GM12875 (cell line): ENCODE data around the gene SORD.

ENCODE experiments used
- H3K4me3 ChIP-seq: one replicate; pipeline ENCODE4 v1.5.1; 2011; ENCODE audit warnings: low read depth, low read length, control low read depth
- CTCF ChIP-seq: IDR thresholded peaks from 2 replicates; pipeline ENCODE4 v1.5.1; 2011; ENCODE audit warnings: low read depth, mild to moderate bottlenecking, control low read depth, inconsistent platforms, low read length, moderate library complexity, borderline replicate concordance; ENCODE audit not compliant: insufficient read depth

Gene SORD

DNA sequence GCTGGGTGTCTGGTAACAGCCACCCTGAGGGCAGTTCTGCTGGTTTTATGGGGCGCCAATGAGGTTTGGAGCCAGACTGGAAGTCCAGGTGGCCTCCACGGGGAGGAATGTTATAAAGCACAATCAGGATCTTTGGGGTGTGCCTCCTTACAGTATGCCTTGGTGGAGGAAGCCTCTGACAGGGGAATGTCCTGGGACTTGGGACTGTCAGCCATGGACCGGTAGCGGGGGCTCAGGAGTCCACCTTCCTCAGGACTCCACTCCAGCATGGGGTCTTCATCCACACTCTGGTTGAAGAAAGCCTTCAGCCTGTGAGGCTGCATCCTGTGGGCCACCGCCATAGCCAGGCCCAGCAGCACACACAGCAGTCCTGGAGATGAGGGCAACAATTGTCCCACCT lies 96.0 kb downstream of the SORD start:
- TF ChIP-seq CTCF: no peak
- no peak overlapping the region for H3K4me3 ChIP-seq

DNA sequence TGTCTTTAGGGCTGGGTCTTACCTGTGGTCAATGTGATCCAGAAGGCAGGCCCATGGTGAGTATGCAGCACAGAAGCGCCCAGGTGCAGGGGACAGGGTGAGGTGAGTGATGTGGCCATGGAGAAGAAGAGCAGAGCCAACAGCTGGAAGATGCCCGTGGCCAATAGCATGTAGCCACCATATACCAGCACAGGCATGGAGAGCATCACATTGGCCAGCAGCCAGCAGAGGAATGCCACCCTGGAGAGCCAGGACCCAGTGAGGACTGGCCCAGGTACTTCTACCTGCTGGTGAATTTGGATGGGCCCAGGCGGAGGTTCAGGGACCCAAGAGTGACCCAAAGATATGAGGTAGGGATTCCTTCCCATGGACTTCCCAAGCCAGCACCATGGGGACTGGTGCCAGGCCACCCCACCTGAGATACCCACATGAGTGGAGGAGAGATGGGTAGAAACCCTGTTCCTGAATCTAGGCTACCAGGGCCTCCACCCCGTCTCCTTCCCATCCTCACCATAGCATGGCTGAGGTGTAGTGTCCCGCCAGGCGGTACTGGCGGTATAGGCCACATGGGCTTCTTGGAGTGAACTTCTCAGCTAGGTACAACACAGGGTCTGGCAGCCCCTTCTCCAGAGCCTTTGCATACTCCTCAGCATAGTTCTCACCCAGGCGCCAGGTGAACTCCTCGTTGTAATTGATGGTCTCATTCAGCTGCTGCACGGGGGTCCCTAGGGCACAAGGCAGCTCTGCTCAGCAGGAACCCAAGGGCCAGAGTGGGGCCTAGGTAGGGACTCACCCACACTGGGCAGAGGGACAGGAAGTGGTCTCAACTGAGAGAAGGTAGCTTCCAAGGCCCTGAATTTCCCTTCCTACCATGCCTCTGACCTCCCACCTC lies 97.3 kb downstream of the SORD start:
- no peak overlapping the region for H3K4me3 ChIP-seq
- no peak for TF ChIP-seq CTCF

- no peak overlapping the region for H3K4me3 ChIP-seq
- no peak for TF ChIP-seq CTCF
These were observed 98.0 kb downstream of the SORD start for GRCh38 chr15:45121020-45121419.

GRCh38 chr15:45121706-45122417 lies 98.9 kb downstream of the SORD start:
- no peak overlapping the region for H3K4me3 ChIP-seq
- TF ChIP-seq CTCF: no peak

GRCh38 chr15:45122719-45123118 lies 99.7 kb downstream of the SORD start:
- no peak overlapping the region for H3K4me3 ChIP-seq
- no peak for TF ChIP-seq CTCF

DNA sequence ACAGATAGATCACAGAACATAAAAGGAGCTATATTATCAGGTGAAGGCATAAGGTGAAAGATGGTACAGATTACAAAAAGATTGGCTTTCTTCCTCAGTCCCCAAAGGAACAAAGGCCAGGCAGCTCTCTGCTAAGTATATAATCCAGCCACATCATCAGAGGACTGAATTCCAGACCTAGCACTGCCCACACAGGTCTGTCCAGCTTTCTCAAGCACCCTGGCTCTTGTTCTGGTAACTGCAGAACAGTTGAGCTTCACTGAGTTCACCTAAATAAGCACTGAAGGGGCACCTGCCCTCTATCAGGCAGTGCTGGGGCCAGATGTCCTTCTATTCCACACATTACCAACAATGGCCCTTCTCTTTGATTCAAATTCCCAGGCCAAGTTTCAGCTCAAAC lies 100.4 kb downstream of the SORD start:
- no peak overlapping the region for H3K4me3 ChIP-seq
- no peak for TF ChIP-seq CTCF
